Mucosa of stomach (tissue), 1 donor: Measurements from ENCODE around the gene CACNA1A.

Experiments
- H3K27me3 ChIP-seq: one replicate; pipeline ENCODE4 v1.7.0; 2013; ENCODE audit warnings: mild to moderate bottlenecking, low read length; ENCODE audit not compliant: control insufficient read depth, insufficient read depth
- H3K36me3 ChIP-seq: one replicate; pipeline ENCODE4 v1.7.0; 2013; ENCODE audit warnings: low read length; ENCODE audit not compliant: control insufficient read depth, insufficient read depth
- H3K4me1 ChIP-seq: one replicate; pipeline ENCODE4 v1.7.0; 2013; ENCODE audit warnings: mild to moderate bottlenecking, low read length; ENCODE audit not compliant: control insufficient read depth, insufficient read depth
- H3K4me3 ChIP-seq: one replicate; pipeline ENCODE4 v1.7.0; 2013; ENCODE audit warnings: low read length
- H3K9ac ChIP-seq: one replicate; pipeline ENCODE4 v1.7.0; 2013; ENCODE audit warnings: mild to moderate bottlenecking, low read length, moderate library complexity
- H3K9me3 ChIP-seq: one replicate; pipeline ENCODE4 v1.7.0; 2013; ENCODE audit warnings: mild to moderate bottlenecking, low read length, moderate library complexity; ENCODE audit not compliant: control insufficient read depth
- donor health status: Pancreatic carcinoma.

Gene CACNA1A

DNA sequence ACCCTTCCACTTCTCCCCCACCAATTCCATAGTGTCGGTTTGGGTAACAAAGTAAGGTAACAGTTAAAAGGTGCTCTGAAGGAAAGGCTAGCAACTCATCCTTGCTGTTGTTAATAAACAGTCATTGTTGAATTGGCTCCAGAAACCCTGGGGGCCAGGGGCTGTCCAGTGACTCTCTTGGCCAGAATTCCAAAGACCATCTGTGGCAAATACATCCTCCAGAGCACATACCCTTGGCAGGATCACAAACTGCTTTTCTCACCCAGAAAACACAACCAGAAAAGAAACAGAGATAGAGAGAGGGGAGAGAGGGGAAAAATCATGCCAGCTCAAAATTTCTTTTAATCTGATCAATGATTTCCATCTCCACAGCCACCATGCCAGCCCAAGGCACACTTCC lies 22.1 kb downstream of the CACNA1A start:
- Histone ChIP-seq H3K27me3 (no peaks in the 10 kb centered on the region), H3K9me3 (no peaks in the 10 kb centered on the region), H3K9ac (no peak overlapping the region), H3K36me3 (no peaks in the 10 kb centered on the region), H3K4me1 (no peaks in the 10 kb centered on the region), H3K4me3 (no peak overlapping the region)

DNA sequence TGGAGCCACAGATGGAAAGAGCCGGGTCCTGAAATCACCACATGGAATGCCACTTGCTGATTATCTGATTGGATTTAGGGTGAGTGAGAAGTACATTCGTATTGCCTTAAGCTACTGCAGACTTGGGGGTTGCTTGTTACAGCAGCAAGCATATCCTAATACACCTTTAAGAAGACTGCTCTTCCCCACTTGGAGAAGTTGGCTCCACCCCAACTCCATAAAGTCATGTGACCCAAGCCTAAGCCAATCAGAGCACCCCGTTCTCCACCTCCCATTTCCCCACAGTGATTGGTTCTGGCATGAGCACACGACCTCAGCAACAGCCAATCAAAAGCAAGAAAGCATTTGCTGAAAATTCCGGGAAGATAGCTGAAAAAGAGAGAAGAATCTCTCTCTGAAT lies 23.1 kb downstream of the CACNA1A start:
- Histone ChIP-seq H3K9ac (no peak overlapping the region), H3K9me3 (no peaks in the 10 kb centered on the region), H3K4me1 (no peaks in the 10 kb centered on the region), H3K27me3 (no peaks in the 10 kb centered on the region), H3K36me3 (no peaks in the 10 kb centered on the region), H3K4me3 (no peak overlapping the region)

GRCh38 chr19:13478576-13478975 lies 27.7 kb downstream of the CACNA1A start:
- Histone ChIP-seq H3K9ac (no peak overlapping the region), H3K27me3 (no peaks in the 10 kb centered on the region), H3K36me3 (no peaks in the 10 kb centered on the region), H3K4me1 (no peaks in the 10 kb centered on the region), H3K4me3 (no peak overlapping the region), H3K9me3 (no peaks in the 10 kb centered on the region)

GRCh38 chr19:13476071-13476470 lies 30.2 kb downstream of the CACNA1A start:
- Histone ChIP-seq H3K27me3 (no peaks in the 10 kb centered on the region), H3K4me1 (no peaks in the 10 kb centered on the region), H3K4me3 (no peak overlapping the region), H3K36me3 (no peaks in the 10 kb centered on the region), H3K9ac (no peak overlapping the region), H3K9me3 (no peaks in the 10 kb centered on the region)

- Histone ChIP-seq H3K4me3 (no peak overlapping the region), H3K4me1 (no peaks in the 10 kb centered on the region), H3K27me3 (no peaks in the 10 kb centered on the region)
These were observed 31.2 kb downstream of the CACNA1A start for GRCh38 chr19:13475044-13475443.

DNA sequence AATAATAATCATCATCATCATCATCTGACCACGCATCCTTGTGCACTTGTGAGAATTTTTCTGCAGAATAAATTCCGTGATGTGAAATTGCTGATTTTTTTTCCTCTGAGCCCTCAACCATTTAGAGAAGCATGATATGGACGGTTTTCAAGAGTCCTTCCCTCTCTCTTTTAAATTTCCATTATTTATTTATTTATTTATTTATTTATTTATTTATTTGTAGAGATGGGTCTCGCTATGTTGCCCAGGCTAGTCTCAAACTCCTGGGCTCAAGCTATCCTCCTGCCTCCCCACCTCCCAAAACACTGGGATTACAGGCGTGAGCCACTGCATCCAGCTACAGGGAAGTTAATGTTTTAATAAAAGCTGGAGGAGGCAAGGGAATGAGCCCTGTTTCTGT lies 39.6 kb downstream of the CACNA1A start:
- H3K9ac ChIP-seq = no peak overlapping the region
- no peak overlapping the region for H3K4me3 ChIP-seq

More at GRCh38 chr19:13475044-13475443, 31.2 kb downstream of the CACNA1A start:
- H3K36me3 ChIP-seq = no peaks in the 10 kb centered on the region
- H3K9ac ChIP-seq = no peak overlapping the region
- H3K9me3 ChIP-seq = no peaks in the 10 kb centered on the region

GRCh38 chr19:13463296-13463695 lies 43.0 kb downstream of the CACNA1A start:
- no peak overlapping the region for H3K9ac ChIP-seq
- H3K9me3 ChIP-seq = no peaks in the 10 kb centered on the region
- no peaks in the 10 kb centered on the region for H3K36me3 ChIP-seq
- H3K4me3 ChIP-seq = no peak overlapping the region
- H3K27me3 ChIP-seq = no peaks in the 10 kb centered on the region
- H3K4me1 ChIP-seq = no peaks in the 10 kb centered on the region

More for the DNA sequence above, 39.6 kb downstream of the CACNA1A start:
- H3K9me3 ChIP-seq = no peaks in the 10 kb centered on the region
- H3K36me3 ChIP-seq = no peaks in the 10 kb centered on the region
- no peaks in the 10 kb centered on the region for H3K27me3 ChIP-seq
- no peaks in the 10 kb centered on the region for H3K4me1 ChIP-seq

DNA sequence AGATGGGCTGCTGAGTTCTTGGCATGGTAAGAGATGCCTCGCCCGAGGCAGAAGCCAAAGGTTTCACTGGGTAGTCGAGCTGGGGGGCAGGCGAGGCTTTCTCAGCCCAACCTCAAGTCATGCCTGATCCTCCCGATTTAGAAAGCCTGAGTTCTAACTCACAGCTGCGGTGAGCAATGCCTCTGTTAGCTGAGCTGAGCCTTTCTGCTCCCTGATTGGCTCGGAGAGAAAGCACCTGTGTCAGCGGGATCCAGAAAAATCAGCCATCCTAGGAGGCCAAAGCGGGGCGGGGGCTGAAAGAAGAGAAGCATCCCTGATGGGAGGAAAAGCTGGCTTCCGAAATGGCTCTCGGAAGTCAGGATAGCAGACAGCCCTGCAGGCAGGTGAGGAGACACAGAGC lies 44.7 kb downstream of the CACNA1A start:
- Histone ChIP-seq H3K9ac (no peak overlapping the region), H3K27me3 (no peaks in the 10 kb centered on the region)

DNA sequence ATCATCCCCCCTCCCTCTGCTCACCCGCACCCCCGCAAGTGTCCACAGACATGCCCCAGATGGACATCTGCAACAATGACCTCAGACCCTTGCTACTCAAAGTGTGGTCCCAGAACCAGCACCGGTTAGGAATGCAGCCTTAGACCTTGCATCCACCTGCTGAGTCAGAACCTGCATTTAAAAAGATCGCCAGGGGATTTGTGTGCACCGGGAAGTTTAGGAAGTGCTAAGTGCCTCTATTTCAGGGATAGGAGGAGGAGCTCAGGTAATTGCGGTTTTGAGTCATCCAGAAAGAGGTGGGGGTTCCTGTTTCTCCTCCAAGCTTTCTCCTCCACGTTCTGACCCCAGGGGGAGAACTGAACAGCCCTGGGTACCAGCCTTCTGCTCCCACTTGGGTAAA lies 46.2 kb downstream of the CACNA1A start:
- Histone ChIP-seq H3K27me3 (no peaks in the 10 kb centered on the region), H3K4me3 (no peak overlapping the region), H3K9me3 (no peaks in the 10 kb centered on the region), H3K36me3 (no peaks in the 10 kb centered on the region), H3K9ac (no peak overlapping the region), H3K4me1 (no peaks in the 10 kb centered on the region)

More for the DNA sequence above, 44.7 kb downstream of the CACNA1A start:
- Histone ChIP-seq H3K9me3 (no peaks in the 10 kb centered on the region), H3K36me3 (no peaks in the 10 kb centered on the region), H3K4me3 (no peak overlapping the region), H3K4me1 (no peaks in the 10 kb centered on the region)

DNA sequence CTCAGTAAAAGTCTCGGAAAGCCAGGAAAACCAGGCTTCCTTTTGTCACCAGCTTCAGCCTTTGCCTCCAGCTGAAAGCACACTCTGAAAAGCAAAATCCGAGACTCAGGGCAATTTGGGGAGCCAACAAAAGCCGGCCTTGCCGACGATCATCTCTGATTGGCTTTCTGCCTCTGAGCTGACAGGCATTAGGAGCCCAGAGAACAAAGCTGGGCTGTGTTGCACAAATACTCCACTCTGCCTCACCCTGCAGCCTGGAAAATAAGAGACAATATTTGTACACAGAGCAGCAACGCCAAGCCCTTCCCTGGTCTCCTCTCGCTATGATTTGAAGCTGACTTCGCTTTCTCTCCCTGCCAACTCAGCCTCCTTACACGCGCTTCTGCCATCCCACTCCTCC lies 46.9 kb downstream of the CACNA1A start:
- H3K9ac ChIP-seq = no peak overlapping the region

GRCh38 chr19:13451434-13451995 lies 54.8 kb downstream of the CACNA1A start:
- no peaks in the 10 kb centered on the region for H3K4me1 ChIP-seq

More for the DNA sequence above, 46.9 kb downstream of the CACNA1A start:
- Histone ChIP-seq H3K9me3 (no peaks in the 10 kb centered on the region), H3K4me3 (no peak overlapping the region), H3K27me3 (no peaks in the 10 kb centered on the region), H3K36me3 (no peaks in the 10 kb centered on the region), H3K4me1 (no peaks in the 10 kb centered on the region)

DNA sequence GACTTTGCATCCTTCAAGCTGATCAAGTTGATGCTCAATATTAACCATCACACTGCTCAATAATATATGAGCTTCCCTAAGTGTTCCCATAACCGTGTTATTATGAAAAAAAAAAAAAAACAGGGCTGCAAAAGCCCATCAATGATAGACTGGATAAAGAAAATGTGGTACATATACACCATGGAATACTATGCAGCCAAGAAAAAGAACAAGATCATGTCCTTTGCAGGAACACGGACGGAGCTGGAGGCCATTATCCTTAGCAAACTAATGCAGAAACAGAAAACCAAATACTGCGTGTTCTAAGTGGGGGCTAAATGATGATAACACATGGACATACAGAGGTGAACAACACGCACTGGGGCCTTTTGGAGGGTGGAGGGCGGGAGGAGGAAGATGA lies 58.3 kb downstream of the CACNA1A start:
- Histone ChIP-seq H3K4me1 (no peaks in the 10 kb centered on the region), H3K4me3 (no peak overlapping the region), H3K9ac (no peak overlapping the region), H3K27me3 (no peaks in the 10 kb centered on the region), H3K36me3 (no peaks in the 10 kb centered on the region), H3K9me3 (no peaks in the 10 kb centered on the region)

More at GRCh38 chr19:13451434-13451995, 54.8 kb downstream of the CACNA1A start:
- H3K36me3 ChIP-seq = no peaks in the 10 kb centered on the region
- no peak overlapping the region for H3K9ac ChIP-seq
- no peak overlapping the region for H3K4me3 ChIP-seq
- no peaks in the 10 kb centered on the region for H3K9me3 ChIP-seq
- H3K27me3 ChIP-seq = no peaks in the 10 kb centered on the region
